Duodenal mucosa (tissue), 2 donors: ENCODE data around the gene FIBCD1.
A peak's percentile ranks its signal among the peaks of the same experiment; 100 is the strongest.

Experiments used
- H3K27ac ChIP-seq: one replicate; pipeline ENCODE4 v1.7.0; 2013; ENCODE audit warnings: low read depth, low read length
- H3K27me3 ChIP-seq, 2 donors: one replicate each; pipeline ENCODE4 v1.7.0; 2013; ENCODE audit warnings: low read length in 2 of 2, control low read depth in 1 of 2; ENCODE audit not compliant: insufficient read depth in 2 of 2, control insufficient read depth in 1 of 2
- H3K36me3 ChIP-seq, 2 donors: one replicate each; pipeline ENCODE4 v1.7.0; 2013; ENCODE audit warnings: low read length in 2 of 2, control low read depth in 1 of 2; ENCODE audit not compliant: insufficient read depth in 2 of 2, control insufficient read depth in 1 of 2
- H3K4me1 ChIP-seq, 2 donors: one replicate each; pipeline ENCODE4 v1.7.0; 2013; ENCODE audit warnings: low read length in 2 of 2, control low read depth in 1 of 2; ENCODE audit not compliant: insufficient read depth in 2 of 2, control insufficient read depth in 1 of 2
- H3K4me3 ChIP-seq, 2 donors: one replicate each; pipeline ENCODE4 v1.7.0; 2013; ENCODE audit warnings: low read length in 2 of 2, low read depth in 1 of 2
- H3K9ac ChIP-seq, 2 donors: one replicate each; pipeline ENCODE4 v1.7.0; 2013; ENCODE audit warnings: low read length in 2 of 2, low read depth in 1 of 2
- H3K9me3 ChIP-seq, 2 donors: one replicate each; pipeline ENCODE4 v1.7.0; 2013; ENCODE audit warnings: low read length in 2 of 2, control low read depth in 1 of 2; ENCODE audit not compliant: control insufficient read depth in 1 of 2

Gene FIBCD1

DNA sequence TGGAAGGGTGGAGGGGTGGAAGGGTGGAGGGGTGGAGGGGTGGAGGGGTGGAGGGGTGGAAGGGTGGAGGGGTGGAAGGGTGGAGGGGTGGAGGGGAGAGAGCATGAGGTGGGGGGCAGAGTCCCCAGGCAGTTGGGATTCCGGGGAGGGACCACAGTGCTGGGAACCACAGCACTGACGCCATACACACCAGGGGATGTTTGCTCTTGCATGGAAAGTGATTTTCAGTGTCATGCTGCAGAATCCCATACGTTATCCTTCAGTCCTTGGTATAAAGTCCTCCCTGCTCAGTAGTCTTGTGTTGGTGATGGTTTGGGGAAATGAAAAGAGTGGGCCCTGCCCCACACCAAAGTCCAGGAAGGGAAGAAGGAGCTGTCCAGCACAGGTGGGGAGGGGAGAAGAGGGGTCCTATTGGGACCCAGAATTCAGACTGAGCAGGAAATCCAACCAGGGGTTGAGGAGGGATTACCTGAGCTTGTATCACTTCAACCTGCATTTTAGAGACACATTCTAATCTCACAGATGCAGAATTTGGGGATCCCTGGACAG is 5.5 kb upstream of the FIBCD1 start:
- Histone ChIP-seq H3K27me3 (peaks cover 8 to 19% of the 10 kb centered on the region in 2 donors), H3K9me3 (peaks cover 0 to 2% of the 10 kb centered on the region in 2 donors), H3K36me3 (no peaks in the 10 kb centered on the region), H3K9ac (no peak overlapping the region), H3K27ac (no peak overlapping the region), H3K4me1 (peaks cover 9 to 24% of the 10 kb centered on the region in 2 donors), H3K4me3 (no peak overlapping the region)

DNA sequence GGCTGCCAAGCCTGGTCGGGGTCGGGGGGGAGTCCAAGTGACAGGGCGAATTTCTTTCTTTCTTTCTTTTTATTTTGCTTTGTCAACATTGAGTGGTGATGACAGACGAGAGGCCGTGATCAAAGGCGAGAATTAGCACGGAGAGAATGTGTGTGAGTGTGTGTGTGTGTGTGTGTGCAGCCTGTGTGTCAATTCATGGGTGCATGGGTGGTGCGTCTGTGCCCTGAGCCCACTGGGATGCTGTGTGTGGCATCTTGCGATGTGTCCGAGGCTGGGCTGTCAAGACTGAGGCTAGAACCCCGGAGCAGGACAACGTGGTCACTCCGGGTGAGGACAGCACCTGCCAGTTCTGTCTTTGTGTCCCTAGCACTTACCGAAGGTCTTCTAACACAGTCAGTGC is 4.7 kb upstream of the FIBCD1 start:
- peaks cover 6 to 24% of the 10 kb centered on the region in 2 donors for H3K4me1 ChIP-seq
- no peak overlapping the region for H3K4me3 ChIP-seq
- H3K9ac ChIP-seq, result no peak overlapping the region
- H3K9me3 ChIP-seq, result no peaks in the 10 kb centered on the region
- H3K27ac ChIP-seq, result no peak overlapping the region
- H3K36me3 ChIP-seq, result no peaks in the 10 kb centered on the region
- H3K27me3 ChIP-seq, result peaks cover 8 to 19% of the 10 kb centered on the region in 2 donors

DNA sequence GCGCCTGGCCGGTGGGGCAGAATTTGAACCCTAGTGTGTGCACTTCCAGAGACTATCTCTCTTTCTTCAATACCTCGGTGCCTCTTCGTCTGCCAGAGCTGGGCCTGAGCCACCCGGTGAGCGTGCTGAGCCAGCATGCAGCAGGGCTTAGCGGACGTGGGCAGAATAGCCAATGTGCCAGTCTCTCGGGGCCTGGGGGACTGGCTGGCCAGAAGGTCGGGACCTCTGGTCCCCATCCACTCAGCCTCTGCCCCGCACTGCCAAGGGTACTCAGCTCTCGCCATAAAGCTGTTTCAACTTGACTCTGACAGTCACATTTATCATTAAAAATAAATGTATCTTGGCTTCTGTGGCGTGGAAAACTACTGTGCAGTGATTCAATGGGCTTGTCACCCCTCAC is 4.2 kb upstream of the FIBCD1 start:
- Histone ChIP-seq H3K4me3 (no peak overlapping the region), H3K27me3 (peaks cover 9 to 21% of the 10 kb centered on the region in 2 donors)

DNA sequence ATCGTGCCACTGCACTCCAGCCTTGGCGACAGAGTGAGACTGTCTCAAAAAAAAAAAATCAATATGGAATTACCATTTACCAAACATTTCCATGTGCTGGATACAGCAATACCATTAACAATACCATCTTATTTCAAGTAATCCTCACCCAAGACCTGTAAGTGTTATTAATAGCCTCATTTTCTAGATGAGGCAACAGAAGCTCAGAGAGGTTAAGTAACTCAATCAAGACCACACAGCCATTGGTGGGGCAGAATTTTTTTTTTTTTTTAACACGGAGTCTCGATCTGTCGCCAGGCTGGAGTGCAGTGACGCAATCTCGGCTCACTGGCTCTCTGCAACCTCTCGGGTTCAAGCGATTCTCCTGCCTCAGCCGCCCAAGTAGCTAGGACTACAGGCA is 3.6 kb upstream of the FIBCD1 start:
- H3K27ac ChIP-seq, result no peak overlapping the region
- H3K27me3 ChIP-seq, result peaks cover 14 to 26% of the 10 kb centered on the region in 2 donors
- H3K4me3 ChIP-seq, result no peak overlapping the region
- H3K9me3 ChIP-seq, result no peaks in the 10 kb centered on the region
- H3K36me3 ChIP-seq, result no peaks in the 10 kb centered on the region
- H3K4me1 ChIP-seq, result peaks cover 5 to 24% of the 10 kb centered on the region in 2 donors
- H3K9ac ChIP-seq, result no peak overlapping the region

More for the DNA sequence above, 4.2 kb upstream of the FIBCD1 start:
- H3K27ac ChIP-seq, result no peak overlapping the region
- no peaks in the 10 kb centered on the region for H3K9me3 ChIP-seq
- no peak overlapping the region for H3K9ac ChIP-seq
- H3K4me1 ChIP-seq, result peaks cover 5 to 24% of the 10 kb centered on the region in 2 donors
- H3K36me3 ChIP-seq, result no peaks in the 10 kb centered on the region

DNA sequence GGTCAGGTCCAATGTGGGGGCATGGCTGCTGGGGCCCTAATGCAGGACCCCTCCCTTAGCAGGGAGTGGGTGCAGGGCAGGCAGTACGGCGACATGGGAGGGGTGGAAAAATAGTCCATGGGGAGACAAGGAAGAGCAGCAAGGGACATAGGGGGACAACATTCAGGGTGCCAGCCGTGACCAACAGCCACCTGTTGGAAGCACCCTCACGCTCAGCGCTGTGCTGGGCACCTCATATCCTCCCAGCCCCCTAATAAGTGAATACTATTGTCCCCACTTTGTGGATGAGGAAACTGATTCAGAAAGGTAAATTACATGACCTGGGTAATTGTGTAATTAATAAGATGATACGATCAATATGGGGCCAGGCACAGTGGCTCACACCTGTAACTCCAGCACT is 3.0 kb upstream of the FIBCD1 start:
- Histone ChIP-seq H3K9ac (no peak overlapping the region), H3K27me3 (peaks cover 20 to 32% of the 10 kb centered on the region in 2 donors), H3K36me3 (no peaks in the 10 kb centered on the region), H3K9me3 (no peaks in the 10 kb centered on the region), H3K4me3 (no peak overlapping the region), H3K27ac (no peak overlapping the region), H3K4me1 (peaks cover 5 to 20% of the 10 kb centered on the region in 2 donors)

DNA sequence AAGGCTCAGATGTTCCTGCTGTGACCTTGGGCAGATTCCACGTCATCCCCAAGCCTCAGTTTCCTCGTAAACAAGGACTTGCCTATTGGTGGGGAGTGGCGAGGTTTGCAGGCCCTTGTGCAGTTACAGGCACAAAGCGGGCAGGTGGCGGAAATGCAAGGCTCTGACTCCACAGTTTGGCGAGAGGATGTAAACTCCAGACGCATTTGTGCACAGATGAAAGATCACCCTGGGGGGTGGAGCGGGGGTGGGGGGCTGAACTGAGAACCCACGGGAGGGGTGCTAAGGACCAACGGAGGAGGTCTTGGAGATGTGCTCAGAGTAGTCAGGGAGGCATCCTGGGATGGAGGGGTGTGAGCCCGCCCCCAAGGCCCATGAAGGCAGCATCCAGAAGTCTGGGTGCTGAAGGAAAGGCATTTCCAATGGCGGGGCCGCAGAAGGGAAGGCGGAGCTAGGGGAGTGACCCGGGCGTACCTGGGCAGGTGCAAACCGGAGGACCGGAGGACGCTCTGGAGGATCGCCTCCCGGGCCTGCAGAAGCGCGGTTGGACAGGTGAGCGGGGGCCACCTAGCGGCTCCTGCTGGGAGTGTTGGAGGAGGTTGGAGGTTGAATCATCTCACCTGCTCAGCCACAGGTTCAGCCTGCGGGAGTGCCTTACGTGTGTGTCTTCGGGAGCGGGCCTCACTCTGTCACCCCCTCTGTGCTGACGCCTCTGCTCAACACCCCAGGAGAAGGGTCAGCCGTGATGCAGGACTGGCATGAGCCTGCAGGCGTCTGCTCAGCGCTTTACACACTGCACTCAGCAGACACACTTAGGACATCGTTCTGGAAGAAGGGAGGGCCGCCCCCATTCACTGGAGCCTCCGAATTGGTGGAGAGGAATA is 1.9 kb upstream of the FIBCD1 start:
- Histone ChIP-seq H3K4me3 (no peak overlapping the region), H3K9ac (no peak overlapping the region), H3K27me3 (peaks cover 32 to 42% of the 10 kb centered on the region in 2 donors)

DNA sequence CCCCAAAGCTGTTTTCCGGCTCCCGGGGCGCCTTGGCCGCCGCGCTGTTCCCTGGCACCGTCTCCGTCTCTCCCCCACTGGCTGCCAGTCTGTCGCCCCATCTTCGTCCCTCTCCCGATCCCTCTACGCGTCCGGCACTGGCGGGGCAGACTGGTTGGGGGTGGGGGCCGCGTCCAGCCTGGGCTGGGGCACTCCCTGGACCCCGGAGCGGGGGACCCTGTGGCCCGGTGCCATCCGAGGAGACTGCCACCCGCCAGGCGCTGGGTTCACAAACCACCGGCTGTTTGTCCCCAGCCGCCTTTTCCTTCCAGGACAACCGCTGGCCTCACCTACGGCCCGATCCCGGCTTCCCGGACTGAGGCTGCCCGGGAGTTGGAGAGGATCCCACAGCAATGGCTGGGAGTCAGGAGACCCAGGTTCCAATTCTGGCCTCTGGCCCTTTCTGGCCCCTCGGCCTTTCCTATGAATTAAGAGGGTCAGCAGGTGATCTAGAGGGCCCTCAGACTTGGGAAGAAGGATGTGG is 1.0 kb upstream of the FIBCD1 start:
- Histone ChIP-seq H3K4me3 (no peak overlapping the region), H3K9me3 (no peaks in the 10 kb centered on the region), H3K36me3 (no peaks in the 10 kb centered on the region), H3K27me3 (peaks cover 38 to 47% of the 10 kb centered on the region in 2 donors), H3K9ac (no peak overlapping the region), H3K27ac (no peak overlapping the region), H3K4me1 (peaks cover 18 to 20% of the 10 kb centered on the region in 2 donors)

More for the DNA sequence above, 1.9 kb upstream of the FIBCD1 start:
- H3K27ac ChIP-seq, result no peak overlapping the region
- H3K9me3 ChIP-seq, result no peaks in the 10 kb centered on the region
- peaks cover 14 to 18% of the 10 kb centered on the region in 2 donors for H3K4me1 ChIP-seq
- no peaks in the 10 kb centered on the region for H3K36me3 ChIP-seq

DNA sequence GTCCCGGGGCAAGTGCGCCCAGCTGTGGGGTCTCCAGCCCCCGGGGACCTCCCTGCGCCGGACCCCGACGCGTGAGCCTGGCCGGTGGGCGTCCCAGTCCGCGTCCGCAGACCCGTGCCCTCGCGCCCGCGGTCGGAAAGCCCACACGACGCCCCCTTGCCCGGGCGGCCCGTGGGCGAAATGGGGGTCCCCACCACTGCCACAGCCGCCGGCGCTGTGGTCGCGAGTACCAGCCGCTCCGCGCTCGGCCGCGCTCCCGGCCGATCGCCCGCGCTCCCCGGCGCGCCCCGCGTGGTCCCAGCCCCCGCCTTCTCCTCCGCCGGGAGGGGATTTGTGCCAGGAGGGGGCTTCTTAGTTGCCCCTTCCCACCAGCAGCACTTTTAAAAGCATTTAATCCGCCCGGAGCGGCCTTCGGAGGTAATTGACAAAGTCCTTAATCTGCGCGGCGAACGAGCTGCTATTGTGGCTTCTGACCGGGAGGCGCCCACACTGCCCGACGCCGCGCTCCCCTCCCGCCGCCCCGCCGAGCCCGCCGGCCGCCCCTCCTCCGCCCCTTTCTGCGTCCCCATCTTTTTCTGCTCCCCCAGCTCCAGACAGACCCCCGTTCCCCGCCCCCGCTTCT is 469 bp upstream of the FIBCD1 start:
- Histone ChIP-seq H3K4me3 (peak overlapping the region; percentile 29 to 54), H3K27me3 (peaks cover 42 to 51% of the 10 kb centered on the region in 2 donors), H3K9ac (no peak overlapping the region), H3K36me3 (no peaks in the 10 kb centered on the region), H3K4me1 (peaks cover 18 to 22% of the 10 kb centered on the region in 2 donors), H3K9me3 (no peaks in the 10 kb centered on the region), H3K27ac (no peak overlapping the region)

DNA sequence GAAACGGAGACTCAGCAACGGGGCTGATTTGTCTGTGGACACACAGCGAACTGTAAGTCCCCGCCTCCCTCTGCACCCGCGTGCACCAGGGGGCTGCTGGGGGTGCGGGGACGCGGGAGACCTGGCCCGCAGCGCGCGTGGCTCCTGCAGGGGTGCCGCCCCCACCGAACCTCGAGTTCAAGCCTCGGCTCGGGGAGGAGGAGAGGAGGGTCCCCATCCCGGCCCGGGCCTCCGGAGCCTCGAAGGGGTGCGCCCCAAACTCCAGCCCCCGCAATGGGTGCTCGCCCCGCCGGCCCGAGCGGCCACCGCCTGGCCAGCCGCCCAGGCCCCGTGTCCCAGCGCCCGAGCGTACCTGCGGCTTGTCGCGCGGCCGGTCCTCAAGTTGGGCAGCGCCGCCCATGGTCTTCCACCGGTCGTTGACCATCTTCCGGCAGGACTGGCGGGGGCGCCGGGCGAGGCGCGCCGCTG is 829 bp downstream of the FIBCD1 start:
- Histone ChIP-seq H3K27me3 (peaks cover 44 to 61% of the 10 kb centered on the region in 2 donors), H3K4me3 (no peak overlapping the region), H3K4me1 (peaks cover 18 to 22% of the 10 kb centered on the region in 2 donors), H3K27ac (no peak overlapping the region), H3K9ac (no peak overlapping the region), H3K36me3 (no peaks in the 10 kb centered on the region), H3K9me3 (no peaks in the 10 kb centered on the region)
